ENCODE data around the gene SEL1L.
"Not testable (repeated sequence)": the region's sequence is repeated elsewhere in the genome, so short reads cannot be mapped to it uniquely, and the experiment has no call there.

The SEL1L gene

DNA sequence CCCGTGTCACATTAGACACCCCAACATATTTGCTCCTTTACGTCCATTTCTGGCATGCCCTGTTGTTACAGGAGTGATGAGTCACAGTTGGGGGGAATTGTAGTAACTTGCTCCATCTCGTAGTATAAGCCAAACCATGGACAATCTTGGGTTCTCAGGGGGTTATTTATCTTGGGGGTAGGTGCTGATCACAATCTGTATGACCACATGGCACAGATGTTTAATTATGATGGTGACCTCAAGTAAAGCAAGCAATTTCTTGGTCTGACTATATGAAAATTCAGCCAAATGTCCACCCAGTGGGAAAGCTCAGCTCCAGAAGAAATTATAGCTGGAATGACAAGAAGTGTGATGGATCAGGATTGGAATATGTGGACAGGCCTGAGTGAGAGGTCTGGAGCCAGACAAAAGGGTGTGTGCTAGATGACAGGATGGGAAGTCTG is 101.4 kb downstream of the SEL1L start:
- TF ChIP-seq CTCF (IDR thresholded peaks at IDR 0.05; ENCODE audit: low read depth, low read length, missing control alignments), result no peak
- DNase-seq (ENCODE audit: extremely low read depth, low read depth), result no peak
- no peak overlapping the region for H3K4me3 ChIP-seq (replicated peaks; ENCODE audit: low read depth, low read length)

GRCh38 chr14:81430235-81430634 is 103.4 kb downstream of the SEL1L start:
- TF ChIP-seq CTCF (IDR thresholded peaks at IDR 0.05; ENCODE audit: low read depth, low read length, missing control alignments), result no peak
- no peak for DNase-seq (ENCODE audit: extremely low read depth, low read depth)
- H3K4me3 ChIP-seq (replicated peaks; ENCODE audit: low read depth, low read length), result no peak overlapping the region

- not testable (repeated sequence) for DNase-seq (ENCODE audit: extremely low read depth, low read depth); H3K4me3 ChIP-seq (replicated peaks; ENCODE audit: low read depth, low read length)
Measured at GRCh38 chr14:81429749-81430148, 103.9 kb downstream of the SEL1L start.

GRCh38 chr14:81429028-81429427 is 104.6 kb downstream of the SEL1L start:
- no peak for TF ChIP-seq CTCF (IDR thresholded peaks at IDR 0.05; ENCODE audit: low read depth, low read length, missing control alignments)
- DNase-seq (ENCODE audit: extremely low read depth, low read depth), result no peak
- no peak overlapping the region for H3K4me3 ChIP-seq (replicated peaks; ENCODE audit: low read depth, low read length)

DNA sequence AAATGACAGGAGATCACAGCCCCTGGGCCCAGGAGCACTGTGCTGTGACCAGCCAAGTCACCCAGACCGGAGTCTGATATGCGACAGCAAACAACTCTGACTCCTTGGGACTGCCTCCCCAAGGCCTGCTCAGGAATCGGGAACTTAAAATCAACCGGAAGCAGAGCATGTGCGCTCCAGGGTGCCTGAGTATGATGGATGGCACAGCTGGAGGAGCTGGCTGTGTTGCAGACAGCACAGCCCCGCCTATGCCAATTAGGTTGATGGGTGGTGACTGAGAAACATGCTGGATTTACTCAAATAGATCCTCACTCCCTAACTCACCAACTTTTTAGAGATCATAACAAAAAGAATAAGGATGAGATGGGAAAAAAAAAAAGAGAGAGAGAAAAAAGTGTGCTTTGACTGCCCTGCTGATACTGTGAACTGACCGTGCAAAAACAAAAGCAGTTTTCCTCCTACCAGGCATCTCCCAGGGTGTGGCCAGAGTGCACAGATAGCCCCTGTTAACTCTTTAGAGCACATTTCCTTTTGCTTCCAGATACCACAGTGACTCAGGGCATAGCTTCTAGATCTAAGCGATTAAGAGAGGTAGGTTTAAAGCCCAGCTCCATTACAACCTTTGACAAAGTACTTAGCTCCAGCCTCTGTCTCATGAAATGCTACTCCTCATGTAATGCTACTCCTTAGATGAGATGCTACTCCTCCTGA is 106.2 kb downstream of the SEL1L start:
- no peak for TF ChIP-seq CTCF (IDR thresholded peaks at IDR 0.05; ENCODE audit: low read depth, low read length, missing control alignments)
- H3K4me3 ChIP-seq (replicated peaks; ENCODE audit: low read depth, low read length), result no peak overlapping the region
- no peak for DNase-seq (ENCODE audit: extremely low read depth, low read depth)

- no peak for TF ChIP-seq CTCF (IDR thresholded peaks at IDR 0.05; ENCODE audit: low read depth, low read length, missing control alignments)
- no peak overlapping the region for H3K4me3 ChIP-seq (replicated peaks; ENCODE audit: low read depth, low read length)
- DNase-seq (ENCODE audit: extremely low read depth, low read depth), result no peak
Measured at GRCh38 chr14:81423504-81423903, 110.1 kb downstream of the SEL1L start.
